ENCODE data around the gene SEMA4G.
"Not testable (repeated sequence)": the region's sequence is repeated elsewhere in the genome, so short reads cannot be mapped to it uniquely, and the experiment has no call there.

The SEMA4G gene

GRCh38 chr10:100970914-100971811, 1.9 kb downstream of the SEMA4G start:
- no peak for DNase-seq (ENCODE audit: low read depth in 2 of 2)

GRCh38 chr10:100972115-100972903, 3.0 kb downstream of the SEMA4G start:
- DNase-seq (ENCODE audit: low read depth in 2 of 2) = no peak

- no peak for DNase-seq (ENCODE audit: low read depth in 2 of 2)
Measured at GRCh38 chr10:100972904-100973535, 3.7 kb downstream of the SEMA4G start.

- not testable (repeated sequence) for DNase-seq (ENCODE audit: low read depth in 2 of 2)
Measured at GRCh38 chr10:100975397-100975796, 6.1 kb downstream of the SEMA4G start.

GRCh38 chr10:100976906-100977305, 7.6 kb downstream of the SEMA4G start:
- DNase-seq (ENCODE audit: low read depth in 2 of 2) = no peak

- no peak for DNase-seq (ENCODE audit: low read depth in 2 of 2)
Measured at GRCh38 chr10:100977436-100977835, 8.1 kb downstream of the SEMA4G start.

- DNase-seq (ENCODE audit: low read depth in 2 of 2) = no peak
Measured at GRCh38 chr10:100978121-100978900, 9.0 kb downstream of the SEMA4G start.

GRCh38 chr10:100978901-100979195, 9.5 kb downstream of the SEMA4G start:
- no peak for DNase-seq (ENCODE audit: low read depth in 2 of 2)

- no peak for DNase-seq (ENCODE audit: low read depth in 2 of 2)
Measured at GRCh38 chr10:100979791-100980272, 10.5 kb downstream of the SEMA4G start.

GRCh38 chr10:100980311-100980710, 11.0 kb downstream of the SEMA4G start:
- no peak for DNase-seq (ENCODE audit: low read depth in 2 of 2)

- no peak for DNase-seq (ENCODE audit: low read depth in 2 of 2)
Measured at GRCh38 chr10:100980711-100981110, 11.4 kb downstream of the SEMA4G start.

- DNase-seq (ENCODE audit: low read depth in 2 of 2) = no peak
Measured at GRCh38 chr10:100981178-100981772, 12.0 kb downstream of the SEMA4G start.

GRCh38 chr10:100982916-100983830, 13.9 kb downstream of the SEMA4G start:
- no peak for DNase-seq (ENCODE audit: low read depth in 2 of 2)

- no peak for DNase-seq (ENCODE audit: low read depth in 2 of 2)
Measured at GRCh38 chr10:100983868-100984671, 14.8 kb downstream of the SEMA4G start.

GRCh38 chr10:100984672-100985177, 15.4 kb downstream of the SEMA4G start:
- no peak for DNase-seq (ENCODE audit: low read depth in 2 of 2)

- no peak for DNase-seq (ENCODE audit: low read depth in 2 of 2)
Measured at GRCh38 chr10:100985336-100985735, 16.0 kb downstream of the SEMA4G start.

GRCh38 chr10:100986623-100986951, 17.3 kb downstream of the SEMA4G start:
- no peak for DNase-seq (ENCODE audit: low read depth in 2 of 2)

- DNase-seq (ENCODE audit: low read depth in 2 of 2) = peak; percentile 76 to 79
Measured at GRCh38 chr10:100986952-100987684, 17.8 kb downstream of the SEMA4G start, which contains the start of the genes MRPL43 and TWNK. Gene MRPL43 (minus strand): TSS chr10:100987497. CDS start chr10:100987443, 54 bp downstream. Gene TWNK (plus strand): TSS chr10:100987543. CDS start chr10:100988211, 668 bp downstream.

All from stimulated activated CD4-positive, alpha-beta T cell treated with anti-CD3 and anti-CD28 coated beads, Interleukin-15, amount 100 ng/mL, for 48 hours (primary cell).